SK-N-MC (cell line): ENCODE results near the gene RTTN.
"Not testable (repeated sequence)": the region's sequence is repeated elsewhere in the genome, so short reads cannot be mapped to it uniquely, and the experiment has no call there.

Source experiments
- DNase-seq: peaks from one replicate; pipeline ENCODE4 v3.0.0-alpha.2; 2011; ENCODE audit warnings: low read depth, low spot score
- H3K27ac ChIP-seq: fragments of 200-600 bp; sonication (generic); 2 replicates; pipeline ENCODE4 v1.5.1; 2016; ENCODE audit warnings: mixed run types
- H3K36me3 ChIP-seq: fragments of 200-600 bp; sonication (generic); 2 replicates; pipeline ENCODE4 v1.6.1; 2017; ENCODE audit warnings: antibody characterized with exemption, low read length, mixed read lengths; ENCODE audit not compliant: insufficient read depth
- H3K4me3 ChIP-seq: fragments of 200-600 bp; sonication (generic); 2 replicates; pipeline ENCODE4 v1.5.1; 2016
- H3K9ac ChIP-seq: fragments of 200-600 bp; sonication (generic); 2 replicates; pipeline ENCODE4 v1.8.0; 2017; ENCODE audit warnings: mixed run types, mixed read lengths; ENCODE audit not compliant: insufficient read length
- H3K9me3 ChIP-seq: fragments of 200-600 bp; sonication (generic); 2 replicates; pipeline ENCODE4 v1.6.1; 2017; ENCODE audit warnings: low read depth, mild to moderate bottlenecking, antibody characterized with exemption, low read length, moderate library complexity, mixed read lengths
- EZH2 ChIP-seq: fragments of 200-600 bp; sonication (generic); IDR thresholded peaks from one replicate; pipeline ENCODE4 v1.6.1; 2017; ENCODE audit warnings: antibody characterized with exemption
- FOXP2 ChIP-seq: optimal IDR thresholded peaks from 2 replicates; pipeline ENCODE3; 2011; ENCODE audit warnings: mild to moderate bottlenecking, moderate library complexity; ENCODE audit not compliant: insufficient read depth; ENCODE audit errors: extremely low read length, control extremely low read depth
- POLR2AphosphoS5 ChIP-seq: IDR thresholded peaks from 2 replicates; pipeline ENCODE4 v1.6.1; 2012; ENCODE audit warnings: mild to moderate bottlenecking, low read depth, low read length, borderline replicate concordance

RTTN gene

DNA sequence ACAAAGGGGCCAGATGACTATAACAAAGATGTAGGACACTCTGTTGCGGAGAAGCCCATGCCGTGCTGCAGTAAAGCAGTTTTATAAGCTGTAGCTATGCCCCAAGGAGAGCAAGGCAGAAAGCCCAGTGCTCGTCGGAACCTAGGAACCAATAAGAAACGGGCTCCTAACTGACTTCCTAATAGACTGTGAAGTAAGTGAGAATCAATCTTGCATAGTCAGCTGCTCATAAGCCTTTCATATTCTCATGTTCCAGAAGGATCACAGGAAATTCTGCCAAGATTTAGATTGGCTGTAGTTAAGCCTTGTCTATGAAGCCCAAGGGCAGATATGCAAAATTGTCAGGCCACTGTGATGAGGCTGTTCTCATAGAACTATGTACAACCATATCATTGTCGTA, 98.4 kb downstream of the RTTN start:
- H3K9ac ChIP-seq = no peak overlapping the region
- DNase-seq = no peak
- no peak overlapping the region for H3K27ac ChIP-seq
- no peak overlapping the region for H3K4me3 ChIP-seq
- H3K36me3 ChIP-seq = peaks cover 15% of the 10 kb centered on the region
- TF ChIP-seq EZH2 (no peak), POLR2AphosphoS5 (no peak), FOXP2 (no peak)
- H3K9me3 ChIP-seq = no peaks in the 10 kb centered on the region

DNA sequence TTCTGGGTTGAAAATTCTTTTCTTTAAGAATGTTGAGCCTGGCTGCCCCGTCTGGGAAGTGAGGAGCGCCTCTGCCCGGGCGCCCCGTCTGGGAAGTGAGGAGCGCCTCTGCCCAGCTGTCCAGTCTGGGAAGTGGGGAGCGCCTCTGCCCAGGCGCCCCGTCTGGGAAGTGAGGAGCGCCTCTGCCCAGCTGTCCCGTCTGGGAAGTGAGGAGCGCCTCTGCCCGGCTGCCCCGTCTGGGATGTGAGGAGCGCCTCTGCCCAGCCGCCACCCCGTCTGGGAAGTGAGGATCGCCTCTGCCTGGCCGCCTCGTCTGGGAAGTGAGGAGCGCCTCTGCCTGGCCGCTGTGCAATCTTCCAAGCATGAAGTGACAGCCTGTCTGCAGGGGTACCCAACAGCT, 102.6 kb downstream of the RTTN start:
- not testable (repeated sequence) for DNase-seq, H3K9ac ChIP-seq, H3K36me3 ChIP-seq, H3K27ac ChIP-seq, H3K4me3 ChIP-seq, H3K9me3 ChIP-seq

DNA sequence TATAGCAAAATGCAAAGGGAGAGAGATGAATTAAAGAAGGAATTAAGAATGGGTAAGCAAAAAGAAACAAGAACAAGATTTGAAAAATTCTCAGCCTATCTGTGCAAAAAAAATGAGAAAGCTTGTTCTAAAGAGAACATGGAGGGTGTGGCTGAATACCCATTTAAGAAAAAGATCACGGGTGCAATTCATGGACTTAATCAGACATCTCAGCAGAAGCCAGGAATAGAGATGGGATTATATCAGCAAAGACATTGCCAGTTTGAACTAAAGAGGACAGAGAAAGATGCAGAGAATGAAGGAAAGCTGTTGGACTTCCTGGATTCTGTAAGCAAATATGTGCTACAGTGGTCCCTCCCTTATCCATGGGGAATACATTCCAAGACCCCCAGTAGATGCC, 115.6 kb downstream of the RTTN start:
- H3K9me3 ChIP-seq = no peaks in the 10 kb centered on the region
- H3K36me3 ChIP-seq = peaks cover 3% of the 10 kb centered on the region; the same call in 1 of the 2 replicates
- H3K4me3 ChIP-seq = no peak overlapping the region
- TF ChIP-seq EZH2 = no peak
- TF ChIP-seq POLR2AphosphoS5 = no peak
- TF ChIP-seq FOXP2 = no peak
- no peak overlapping the region for H3K27ac ChIP-seq
- no peak for DNase-seq
- no peak overlapping the region for H3K9ac ChIP-seq

DNA sequence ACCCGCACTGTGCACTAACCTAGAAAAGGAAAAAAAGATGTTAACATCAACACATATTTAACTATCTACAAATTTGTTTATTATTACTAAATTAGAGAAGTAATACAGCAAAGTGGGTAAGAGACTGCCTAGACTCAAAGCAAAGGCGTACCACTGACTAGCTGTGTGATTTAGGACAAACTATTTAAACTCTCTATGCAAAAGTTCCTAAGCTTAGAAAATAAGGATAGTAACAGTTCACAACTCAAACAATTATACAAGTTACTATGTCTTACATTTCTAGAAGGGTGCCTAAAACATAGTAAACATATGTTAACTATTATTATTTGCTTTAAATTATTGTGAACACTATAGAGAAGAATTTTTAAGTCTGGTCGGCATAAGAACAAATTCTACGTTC, 119.4 kb downstream of the RTTN start:
- TF ChIP-seq POLR2AphosphoS5 (no peak), EZH2 (no peak), FOXP2 (no peak)

DNA sequence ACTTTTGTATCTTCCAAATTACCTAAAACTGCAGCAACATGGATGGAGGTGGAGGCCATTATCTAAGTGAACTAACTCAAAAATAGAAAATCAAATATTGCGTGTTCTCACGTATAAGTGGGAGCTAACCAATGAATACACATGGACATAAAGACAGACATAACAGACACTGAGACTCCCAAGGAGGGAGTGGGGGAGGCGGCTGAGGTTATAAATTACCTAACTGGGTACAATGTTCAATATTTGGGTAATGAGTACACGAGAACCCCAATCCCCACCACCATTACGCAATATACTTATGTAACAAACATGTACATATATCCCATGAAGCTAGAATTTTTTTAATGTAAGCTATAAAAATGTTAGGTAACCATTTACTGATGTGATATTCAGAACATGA, 119.8 kb downstream of the RTTN start:
- Histone ChIP-seq H3K9ac (no peak overlapping the region), H3K27ac (no peak overlapping the region), H3K4me3 (no peak overlapping the region), H3K9me3 (no peaks in the 10 kb centered on the region), H3K36me3 (no peaks in the 10 kb centered on the region; the same call in 1 of the 2 replicates)
- DNase-seq = no peak
- no peak for TF ChIP-seq FOXP2
- no peak for TF ChIP-seq EZH2
- no peak for TF ChIP-seq POLR2AphosphoS5

More for the DNA sequence above, 119.4 kb downstream of the RTTN start:
- DNase-seq = no peak
- Histone ChIP-seq H3K36me3 (no peaks in the 10 kb centered on the region; the same call in 1 of the 2 replicates), H3K9ac (no peak overlapping the region), H3K9me3 (no peaks in the 10 kb centered on the region), H3K27ac (no peak overlapping the region), H3K4me3 (no peak overlapping the region)

DNA sequence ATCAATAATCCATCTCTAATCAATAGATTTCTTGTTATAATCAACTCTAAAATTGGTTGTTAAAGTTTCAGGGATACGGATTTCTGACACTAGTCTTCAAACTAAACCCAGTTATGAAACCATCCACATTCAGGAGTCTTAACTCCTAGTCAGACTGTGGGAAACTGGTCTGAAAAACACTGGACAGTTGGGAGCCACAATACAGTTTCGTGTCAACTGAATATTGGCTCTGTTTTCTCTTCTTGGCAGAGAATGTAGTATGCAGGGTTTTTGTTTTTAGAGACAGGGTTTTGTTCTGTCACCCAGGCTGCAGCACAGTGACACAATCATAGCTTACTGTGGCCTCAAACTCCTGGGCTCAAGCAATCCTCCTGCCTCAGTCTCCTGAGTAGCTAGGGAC, 123.1 kb downstream of the RTTN start:
- no peak overlapping the region for H3K27ac ChIP-seq
- no peaks in the 10 kb centered on the region; the same call in 1 of the 2 replicates for H3K36me3 ChIP-seq
- TF ChIP-seq EZH2 (no peak), POLR2AphosphoS5 (no peak), FOXP2 (no peak)
- no peak for DNase-seq
- no peak overlapping the region for H3K9ac ChIP-seq
- H3K4me3 ChIP-seq = no peak overlapping the region
- no peaks in the 10 kb centered on the region for H3K9me3 ChIP-seq

DNA sequence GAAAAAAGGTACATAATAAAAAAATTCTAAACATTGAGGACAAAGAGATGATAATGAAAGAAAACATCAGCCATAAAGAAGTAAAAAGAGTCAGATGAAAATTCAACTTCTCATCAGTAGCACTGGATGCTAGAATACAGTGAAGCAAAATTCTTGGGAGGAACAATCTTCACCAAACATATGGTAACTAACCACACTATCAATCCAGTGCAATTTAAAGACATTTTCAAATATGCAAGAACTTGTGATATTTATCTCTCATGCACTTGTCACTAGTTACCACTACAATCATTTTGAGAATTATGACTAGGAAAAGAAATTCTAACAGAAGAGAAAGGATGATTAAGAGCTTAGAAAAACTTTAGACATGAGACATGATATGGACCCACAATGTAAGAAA, 127.4 kb downstream of the RTTN start:
- DNase-seq = no peak
- Histone ChIP-seq H3K9me3 (no peaks in the 10 kb centered on the region), H3K36me3 (no peaks in the 10 kb centered on the region; the same call in 1 of the 2 replicates), H3K9ac (no peak overlapping the region), H3K27ac (no peak overlapping the region), H3K4me3 (no peak overlapping the region)
- TF ChIP-seq EZH2 (no peak), POLR2AphosphoS5 (no peak), FOXP2 (no peak)

DNA sequence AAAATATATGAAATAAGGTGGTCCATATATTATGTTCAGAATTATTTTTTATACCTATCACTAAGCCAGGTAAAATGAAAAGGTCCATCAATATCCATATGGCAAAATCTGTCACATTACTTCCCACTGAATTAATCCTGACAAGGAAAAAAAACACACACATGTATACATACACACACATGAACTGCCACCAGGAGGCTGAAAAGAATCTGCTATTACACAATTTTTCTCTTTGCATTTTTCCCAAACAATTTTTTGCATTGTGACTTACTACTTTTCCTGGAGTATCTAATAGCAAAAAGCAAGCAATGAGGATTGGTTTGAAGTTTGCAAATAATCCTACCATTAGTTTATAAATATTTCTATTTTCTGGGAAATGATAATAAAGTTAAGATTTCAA, 129.6 kb downstream of the RTTN start:
- no peak overlapping the region for H3K9ac ChIP-seq
- no peak overlapping the region for H3K4me3 ChIP-seq
- no peak for TF ChIP-seq EZH2
- TF ChIP-seq POLR2AphosphoS5 = no peak
- no peak for TF ChIP-seq FOXP2
- no peaks in the 10 kb centered on the region for H3K9me3 ChIP-seq
- no peak for DNase-seq
- H3K36me3 ChIP-seq = no peaks in the 10 kb centered on the region; the same call in 1 of the 2 replicates
- H3K27ac ChIP-seq = no peak overlapping the region

DNA sequence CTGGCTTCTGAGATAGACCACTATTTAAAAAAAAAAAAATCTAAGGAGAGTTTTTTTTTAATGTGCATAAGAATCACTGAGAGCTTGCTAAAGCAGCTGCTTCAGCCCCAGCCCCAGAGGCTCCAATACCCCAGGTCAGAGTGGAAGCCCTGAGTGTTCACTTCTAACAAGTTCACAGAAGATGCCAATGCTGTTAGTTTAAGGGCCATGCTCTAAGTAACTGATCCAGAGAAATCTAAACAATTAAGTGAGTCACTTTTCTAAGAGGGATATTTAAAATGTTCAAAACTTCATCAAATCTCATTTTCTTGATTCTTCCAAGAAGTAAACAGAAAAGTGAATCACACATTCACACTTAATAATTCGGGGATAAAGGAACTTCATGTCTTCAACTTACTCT, 131.4 kb downstream of the RTTN start:
- Histone ChIP-seq H3K36me3 (no peaks in the 10 kb centered on the region), H3K9me3 (no peaks in the 10 kb centered on the region), H3K27ac (no peak overlapping the region), H3K4me3 (no peak overlapping the region), H3K9ac (no peak overlapping the region)
- TF ChIP-seq EZH2 (no peak), POLR2AphosphoS5 (no peak), FOXP2 (no peak)
- no peak for DNase-seq
